ENCODE data around the gene WNT3A. TPM values are rescaled to one million over a fixed set of nuclear protein-coding genes. Genes with fewer than 3 reads are reported as not detected.
A peak's percentile ranks its signal among the peaks of the same experiment; 100 is the strongest.

WNT3A gene
- total RNA-seq, 4 donors from 2014 or later, result 0.76 to 2.7 (median 1.3) TPM

DNA sequence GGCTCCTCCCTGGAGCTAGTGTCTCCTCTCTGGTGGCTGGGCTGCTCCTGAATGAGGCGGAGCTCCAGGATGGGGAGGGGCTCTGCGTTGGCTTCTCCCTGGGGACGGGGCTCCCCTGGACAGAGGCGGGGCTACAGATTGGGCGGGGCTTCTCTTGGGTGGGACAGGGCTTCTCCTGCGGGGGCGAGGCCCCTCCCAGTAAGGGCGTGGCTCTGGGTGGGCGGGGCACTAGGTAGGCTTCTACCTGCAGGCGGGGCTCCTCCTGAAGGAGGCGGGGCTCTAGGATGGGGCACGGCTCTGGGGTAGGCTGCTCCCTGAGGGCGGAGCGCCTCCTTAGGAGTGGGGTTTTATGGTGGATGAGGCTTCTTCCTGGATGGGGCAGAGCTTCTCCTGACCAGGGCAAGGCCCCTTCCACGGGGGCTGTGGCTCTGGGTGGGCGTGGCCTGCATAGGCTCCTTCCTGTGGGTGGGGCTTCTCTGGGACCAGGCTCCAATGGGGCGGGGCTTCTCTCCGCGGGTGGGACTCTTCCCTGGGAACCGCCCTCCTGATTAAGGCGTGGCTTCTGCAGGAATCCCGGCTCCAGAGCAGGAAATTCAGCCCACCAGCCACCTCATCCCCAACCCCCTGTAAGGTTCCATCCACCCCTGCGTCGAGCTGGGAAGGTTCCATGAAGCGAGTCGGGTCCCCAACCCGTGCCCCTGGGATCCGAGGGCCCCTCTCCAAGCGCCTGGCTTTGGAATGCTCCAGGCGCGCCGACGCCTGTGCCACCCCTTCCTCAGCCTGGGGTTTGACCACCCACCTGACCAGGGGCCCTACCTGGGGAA lies 53.0 kb downstream of the WNT3A start:
- intact Hi-C loops (cut with DNase I), result no loop called here
- TF ChIP-seq POLR2A (IDR thresholded peaks at IDR 0.05), result no peak
- TF ChIP-seq, protein P1, sequence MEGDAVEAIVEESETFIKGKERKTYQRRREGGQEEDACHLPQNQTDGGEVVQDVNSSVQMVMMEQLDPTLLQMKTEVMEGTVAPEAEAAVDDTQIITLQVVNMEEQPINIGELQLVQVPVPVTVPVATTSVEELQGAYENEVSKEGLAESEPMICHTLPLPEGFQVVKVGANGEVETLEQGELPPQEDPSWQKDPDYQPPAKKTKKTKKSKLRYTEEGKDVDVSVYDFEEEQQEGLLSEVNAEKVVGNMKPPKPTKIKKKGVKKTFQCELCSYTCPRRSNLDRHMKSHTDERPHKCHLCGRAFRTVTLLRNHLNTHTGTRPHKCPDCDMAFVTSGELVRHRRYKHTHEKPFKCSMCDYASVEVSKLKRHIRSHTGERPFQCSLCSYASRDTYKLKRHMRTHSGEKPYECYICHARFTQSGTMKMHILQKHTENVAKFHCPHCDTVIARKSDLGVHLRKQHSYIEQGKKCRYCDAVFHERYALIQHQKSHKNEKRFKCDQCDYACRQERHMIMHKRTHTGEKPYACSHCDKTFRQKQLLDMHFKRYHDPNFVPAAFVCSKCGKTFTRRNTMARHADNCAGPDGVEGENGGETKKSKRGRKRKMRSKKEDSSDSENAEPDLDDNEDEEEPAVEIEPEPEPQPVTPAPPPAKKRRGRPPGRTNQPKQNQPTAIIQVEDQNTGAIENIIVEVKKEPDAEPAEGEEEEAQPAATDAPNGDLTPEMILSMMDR (IDR thresholded peaks at IDR 0.05), result no peak
- Histone ChIP-seq H3K36me3 (no peaks in the 10 kb centered on the region), H3K27me3 (peaks cover 0 to 77% (median 24%) of the 10 kb centered on the region in 4 donors), H3K27ac (peak overlapping the region in 2 of 4 donors; percentile 39 to 49), H3K9me3 (peaks cover 0 to 6% (median 0%) of the 10 kb centered on the region in 3 donors), H3K4me3 (peak overlapping the region; percentile 6 to 52 (median 38)), H3K4me1 (peaks cover 8 to 34% (median 12%) of the 10 kb centered on the region in 3 donors)
- no peak for DNase-seq
- WGBS, 2 donors, result 0% methylated on average over 1 of the region's 33 CpGs; no CpG with 5 or more reads in 1 of the 2 donors

DNA sequence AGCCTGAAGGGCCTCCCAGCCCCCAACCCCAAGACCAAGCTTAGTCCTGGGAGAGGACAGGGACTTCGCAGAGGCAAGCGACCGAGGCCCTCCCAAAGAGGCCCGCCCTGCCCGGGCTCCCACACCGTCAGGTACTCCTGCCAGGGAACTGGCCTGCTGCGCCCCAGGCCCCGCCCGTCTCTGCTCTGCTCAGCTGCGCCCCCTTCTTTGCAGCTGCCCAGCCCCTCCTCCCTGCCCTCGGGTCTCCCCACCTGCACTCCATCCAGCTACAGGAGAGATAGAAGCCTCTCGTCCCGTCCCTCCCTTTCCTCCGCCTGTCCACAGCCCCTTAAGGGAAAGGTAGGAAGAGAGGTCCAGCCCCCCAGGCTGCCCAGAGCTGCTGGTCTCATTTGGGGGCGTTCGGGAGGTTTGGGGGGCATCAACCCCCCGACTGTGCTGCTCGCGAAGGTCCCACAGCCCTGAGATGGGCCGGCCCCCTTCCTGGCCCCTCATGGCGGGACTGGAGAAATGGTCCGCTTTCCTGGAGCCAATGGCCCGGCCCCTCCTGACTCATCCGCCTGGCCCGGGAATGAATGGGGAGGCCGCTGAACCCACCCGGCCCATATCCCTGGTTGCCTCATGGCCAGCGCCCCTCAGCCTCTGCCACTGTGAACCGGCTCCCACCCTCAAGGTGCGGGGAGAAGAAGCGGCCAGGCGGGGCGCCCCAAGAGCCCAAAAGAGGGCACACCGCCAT lies 53.8 kb downstream of the WNT3A start:
- peaks cover 0 to 6% (median 0%) of the 10 kb centered on the region in 3 donors for H3K9me3 ChIP-seq
- TF ChIP-seq, protein P1 (IDR thresholded peaks at IDR 0.05), result no peak
- intact Hi-C loops (cut with DNase I), result no loop called here
- no peak for DNase-seq
- peak overlapping the region; percentile 6 to 52 (median 38) for H3K4me3 ChIP-seq
- H3K36me3 ChIP-seq, result no peaks in the 10 kb centered on the region
- H3K4me1 ChIP-seq, result peaks cover 8 to 34% (median 12%) of the 10 kb centered on the region in 3 donors
- WGBS, 2 donors, result 28 to 63% methylated on average over 6 to 9 of the region's 34 CpGs
- H3K27me3 ChIP-seq, result peaks cover 0 to 82% (median 26%) of the 10 kb centered on the region in 4 donors
- peak overlapping the region in 2 of 4 donors; percentile 39 to 49 for H3K27ac ChIP-seq

DNA sequence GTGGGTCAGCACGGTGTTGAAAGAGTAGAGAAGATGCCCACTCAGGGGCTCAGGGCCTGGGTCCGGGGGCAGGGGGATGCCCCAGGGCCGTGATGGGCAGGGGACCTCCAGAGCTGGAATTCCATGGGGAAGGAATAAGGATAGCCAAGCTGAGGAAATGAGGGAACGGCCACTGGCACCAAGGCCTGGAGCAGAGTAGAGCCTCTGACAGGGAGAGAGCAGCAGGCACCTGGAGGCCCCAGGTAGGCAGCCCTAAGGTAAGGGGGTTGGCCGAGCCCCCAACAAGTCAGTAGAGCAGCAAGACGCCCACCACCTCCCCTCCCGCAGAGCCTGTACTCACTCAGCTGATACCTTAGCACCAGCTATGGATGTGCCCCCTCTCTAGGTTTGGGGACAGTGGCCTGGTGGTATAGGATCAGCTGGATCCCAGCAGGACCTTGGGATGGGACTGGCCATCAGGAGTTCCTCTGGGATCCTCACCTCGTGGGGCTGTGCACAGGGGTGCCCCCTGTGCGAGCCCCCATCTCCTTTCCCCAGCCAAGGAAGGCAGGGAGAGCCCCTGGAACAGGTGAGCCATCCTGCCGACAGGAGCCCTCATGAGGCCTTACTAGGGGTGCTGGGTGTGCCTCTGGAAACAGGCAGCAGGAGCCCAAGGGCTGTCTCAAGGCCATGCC lies 54.8 kb downstream of the WNT3A start:
- WGBS, 2 donors, result 68 to 69% methylated on average over 4 to 5 of the region's 10 CpGs
- intact Hi-C loops (cut with DNase I), result no loop called here
- peaks cover 0 to 88% (median 27%) of the 10 kb centered on the region in 4 donors for H3K27me3 ChIP-seq
- H3K4me3 ChIP-seq, result no peak overlapping the region
- H3K4me1 ChIP-seq, result peaks cover 8 to 34% (median 12%) of the 10 kb centered on the region in 3 donors
- H3K9me3 ChIP-seq, result peaks cover 0 to 6% (median 0%) of the 10 kb centered on the region in 3 donors
- DNase-seq, result no peak
- TF ChIP-seq, protein P1 (IDR thresholded peaks at IDR 0.05), result no peak
- TF ChIP-seq POLR2A (IDR thresholded peaks at IDR 0.05), result no peak
- H3K27ac ChIP-seq, result no peak overlapping the region
- no peaks in the 10 kb centered on the region for H3K36me3 ChIP-seq

DNA sequence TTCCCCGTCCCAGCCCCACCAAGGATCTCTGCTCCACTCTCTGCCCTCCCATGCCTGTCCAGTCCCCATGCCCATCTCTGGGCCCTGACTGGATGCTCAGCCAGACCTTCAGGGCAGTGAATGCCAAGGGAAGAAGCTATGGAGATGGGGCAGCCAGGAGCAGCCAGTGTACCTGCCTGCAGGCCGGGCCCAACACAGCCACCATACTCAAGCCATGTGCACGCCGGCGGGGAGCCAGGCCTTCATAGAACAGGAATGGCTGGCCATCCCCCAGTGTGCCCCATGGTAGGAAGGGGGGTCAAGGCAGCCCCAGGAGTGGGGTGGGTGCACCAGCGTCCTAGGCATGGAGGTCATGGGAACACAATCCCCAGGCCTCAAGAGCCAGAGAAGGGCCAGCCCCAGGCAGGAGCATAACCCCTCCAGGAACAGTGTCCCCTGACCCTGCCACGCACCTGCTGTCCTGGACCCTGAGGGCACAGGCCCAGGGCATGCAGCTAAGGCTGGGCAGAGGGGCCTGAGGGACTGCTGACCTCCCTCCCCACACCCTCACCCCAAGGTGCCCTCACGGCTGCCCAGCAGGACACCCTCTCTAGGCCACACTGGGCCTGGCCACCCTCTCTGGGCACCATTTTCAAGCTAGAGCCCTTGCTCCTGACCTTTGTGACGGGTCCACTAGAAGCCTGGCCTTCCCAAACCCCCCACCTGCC lies 55.4 kb downstream of the WNT3A start:
- TF ChIP-seq, protein P1 (IDR thresholded peaks at IDR 0.05), result no peak
- no peak for TF ChIP-seq POLR2A (IDR thresholded peaks at IDR 0.05)
- no peak for DNase-seq
- intact Hi-C loops (cut with DNase I), result no loop called here
- H3K27me3 ChIP-seq, result peaks cover 0 to 95% (median 31%) of the 10 kb centered on the region in 4 donors
- peaks cover 8 to 34% (median 12%) of the 10 kb centered on the region in 3 donors for H3K4me1 ChIP-seq
- no peaks in the 10 kb centered on the region for H3K36me3 ChIP-seq
- 67 to 88% methylated on average over 1 to 4 of the region's 9 CpGs for WGBS, 2 donors
- no peak overlapping the region for H3K27ac ChIP-seq
- peaks cover 0 to 6% (median 0%) of the 10 kb centered on the region in 3 donors for H3K9me3 ChIP-seq
- H3K4me3 ChIP-seq, result no peak overlapping the region

All from esophagus squamous epithelium (tissue), 5 donors.